GM12878 (cell line): ENCODE measurements around the gene TP73. TPM values are rescaled to one million over a fixed set of nuclear protein-coding genes. Genes with fewer than 3 reads are reported as not detected.

Experiments
- CUX1 ChIP-seq: IDR thresholded peaks from 2 replicates; pipeline ENCODE4 v1.6.1; 2012; ENCODE audit warnings: improper control_type of control experiment, low read depth, low read length; ENCODE audit not compliant: insufficient replicate concordance
- IKZF2 ChIP-seq, 2 experiments: fragments of 450-650 bp; IDR thresholded peaks; 2 replicates each; pipeline ENCODE4 v1.6.1; 2017; ENCODE audit warnings: mild to moderate bottlenecking in 2 of 2, moderate library complexity in 2 of 2
- NFIC ChIP-seq: IDR thresholded peaks from 2 replicates; pipeline ENCODE4 v1.6.1; 2012; ENCODE audit warnings: low read depth, mild to moderate bottlenecking, inconsistent platforms, low read length, moderate library complexity
- PAX8 ChIP-seq: fragments of 450-650 bp; IDR thresholded peaks from 2 replicates; pipeline ENCODE4 v1.6.1; 2017; ENCODE audit warnings: mild to moderate bottlenecking, moderate library complexity
- RELA ChIP-seq: fragments of 450-650 bp; IDR thresholded peaks from 2 replicates; pipeline ENCODE4 v1.8.0; 2014; ENCODE audit warnings: borderline replicate concordance; ENCODE audit not compliant: partially characterized antibody
- SPI1 ChIP-seq: IDR thresholded peaks from 2 replicates; pipeline ENCODE4 v1.6.1; 2011; ENCODE audit warnings: low read depth, mild to moderate bottlenecking, low read length, moderate library complexity, borderline replicate concordance; ENCODE audit not compliant: insufficient read depth
- WRNIP1 ChIP-seq: IDR thresholded peaks from 2 replicates; pipeline ENCODE4 v1.6.1; 2011; ENCODE audit warnings: low read depth, low read length, improper control_type of control experiment, borderline replicate concordance
- ZNF24 ChIP-seq: fragments of 450-650 bp; IDR thresholded peaks from 2 replicates; pipeline ENCODE4 v1.6.1; 2017; ENCODE audit warnings: antibody characterized with exemption, mild to moderate bottlenecking
- polyA plus RNA-seq, 11 experiments: library from polyadenylated mRNA; depleted of rRNA in 4 of 11; unstranded in 6 of 11; stranded (reverse) in 5 of 11; fragments of >200 nt; fragmentation: Nextera tagmentation in 4 of 11; fragmentation: Illumina TruSeq in 1 of 11; extraction: Ambion mirVana in 4 of 11; extraction: Trizol in 1 of 11; gene quantifications; 1 replicate in 1 of 11; 2 replicates in 10 of 11; pipeline versions ENCODE4 v1.2.1 to v1.2.3, GENCODE V29; 2011 to 2016; ENCODE audit warnings: inconsistent platforms in 2 of 11, missing spikeins in 2 of 11, low read depth in 1 of 11
- total RNA-seq, 4 experiments: library from RNA; depleted of rRNA in 3 of 4; stranded (reverse); fragments of >200 nt in 3 of 4; fragmentation: Illumina TruSeq in 1 of 4; extraction: Trizol in 1 of 4; gene quantifications; 2 replicates each; pipeline versions ENCODE4 v1.2.1 to v1.2.3, GENCODE V29; 2013 to 2021

TP73 gene
- total and polyA plus RNA-seq, 10 of the 15 experiments (the other 5 are each of a cell fraction or from before 2014, with no cell fraction given) = 0.08 to 54.2 (median 14.9) TPM

- TF ChIP-seq CUX1 (no peak), SPI1 (no peak), ZNF24 (no peak), IKZF2 (IDR thresholded peaks at IDR 0.05) (no peak), NFIC (no peak), PAX8 (no peak), RELA (no peak), WRNIP1 (no peak)
Measured at GRCh38 chr1:3774276-3774945, 122.1 kb downstream of the TP73 start (continued).
